ENCODE data around the gene SIGLEC15. TPM values are rescaled to one million over a fixed set of nuclear protein-coding genes. Genes with fewer than 3 reads are reported as not detected.

SIGLEC15 gene
- total RNA-seq, 1 experiment from 2014 or later, result not detected

DNA sequence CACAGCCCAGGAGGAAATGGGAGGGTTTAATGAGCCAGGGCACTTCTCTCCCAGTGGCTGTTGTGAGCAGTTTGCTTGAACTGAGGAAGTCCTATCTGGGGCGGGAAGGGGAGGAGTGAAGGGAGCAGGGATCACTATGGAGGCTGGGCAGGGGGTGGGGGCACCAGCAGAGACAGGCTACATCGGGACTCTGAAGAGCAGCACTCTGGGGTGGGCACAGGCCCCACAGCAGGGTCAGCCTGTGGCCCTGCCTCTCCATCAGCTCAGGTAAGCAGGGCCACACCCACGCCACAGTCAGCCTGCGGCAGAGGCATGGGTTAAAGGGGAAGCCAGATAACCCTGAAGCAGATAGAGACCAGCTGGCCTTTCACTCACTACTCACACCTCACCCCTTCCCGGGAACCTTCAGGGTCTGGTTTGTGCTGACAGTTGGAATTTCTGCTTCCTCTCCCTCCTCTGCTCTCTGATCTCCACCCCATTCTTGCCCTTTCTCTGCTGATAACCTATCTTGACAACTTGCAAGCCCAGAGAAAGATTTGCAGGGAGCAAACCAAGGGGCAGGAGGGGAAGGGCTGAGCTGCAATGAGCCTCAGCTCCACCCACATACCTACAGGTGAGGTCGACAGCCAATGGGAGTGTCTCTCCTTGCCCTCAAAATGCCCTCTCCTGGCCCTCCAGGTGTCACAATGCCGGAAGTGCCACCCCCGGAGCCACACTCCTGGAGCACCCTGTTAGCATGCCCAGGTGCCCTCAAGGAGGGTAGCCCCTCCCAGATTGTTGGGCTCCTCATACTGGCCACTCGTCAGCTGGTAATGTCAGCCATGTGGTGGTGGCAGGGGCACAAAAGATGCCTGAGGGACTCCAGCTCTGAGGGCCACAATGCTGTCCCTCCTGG is 3.7 kb downstream of the SIGLEC15 start:
- Histone ChIP-seq H2AFZ (ENCODE audit: low read depth, low read length, poor library complexity, severe bottlenecking) (no peak overlapping the region), H3K27ac (ENCODE audit: low read depth, low read length) (no peak overlapping the region), H4K20me1 (ENCODE audit: insufficient read depth) (no peaks in the 10 kb centered on the region), H3K4me2 (ENCODE audit: low read length) (peak overlapping the region; percentile 15), H3K9me2 (ENCODE audit: insufficient read depth) (no peaks in the 10 kb centered on the region), H3K36me3 (ENCODE audit: control insufficient read depth in 1 of 2, insufficient read depth in 2 of 2, low read length in 2 of 2) (no peaks in the 10 kb centered on the region), H3K79me2 (ENCODE audit: insufficient read depth, low read length) (no peaks in the 10 kb centered on the region), H3K27me3 (ENCODE audit: insufficient read depth, low read length) (no peaks in the 10 kb centered on the region), H3K9ac (ENCODE audit: low read length) (no peak overlapping the region), H3K9me3 (ENCODE audit: control insufficient read depth in 1 of 2, insufficient read depth in 1 of 2, low read depth in 1 of 2, low read length in 2 of 2) (no peaks in the 10 kb centered on the region), H3K4me1 (ENCODE audit: control insufficient read depth in 1 of 2, insufficient read depth in 2 of 2, low read length in 2 of 2) (peaks cover 0 to 21% of the 10 kb centered on the region in 2 experiments; a peak in 2 of 4 replicates), H3K4me3 (replicated peaks in 1 of 2; ENCODE audit: low read depth in 1 of 2, low read length in 2 of 2) (no peak overlapping the region)
- TF ChIP-seq JUND (IDR thresholded peaks at IDR 0.05), result no peak
- RAD21 ChIA-PET (ENCODE audit: low non-redundant PET in 1 of 2, low total read pairs in 2 of 2, uncharacterized antibody in 2 of 2, unreplicated experiment in 2 of 2), result no interaction called here
- ATAC-seq, result peak; percentile 63
- BruUV-seq (replicated peaks), result no TSS peak
- intact Hi-C loops (cut with micrococcal nuclease), result no loop called here
- POLR2A ChIA-PET, result interaction anchor here (0.6 kb wide), 1 partner anchor 64 kb away, joined by 3 read pairs; no protein-coding TSS in a partner anchor
- DNase-seq (ENCODE audit: low read depth, low spot score), result no peak
- CTCF ChIA-PET, result interaction anchor here (1.3 kb wide), 1 partner anchor 51 kb away, joined by 3 read pairs; no protein-coding TSS in a partner anchor

DNA sequence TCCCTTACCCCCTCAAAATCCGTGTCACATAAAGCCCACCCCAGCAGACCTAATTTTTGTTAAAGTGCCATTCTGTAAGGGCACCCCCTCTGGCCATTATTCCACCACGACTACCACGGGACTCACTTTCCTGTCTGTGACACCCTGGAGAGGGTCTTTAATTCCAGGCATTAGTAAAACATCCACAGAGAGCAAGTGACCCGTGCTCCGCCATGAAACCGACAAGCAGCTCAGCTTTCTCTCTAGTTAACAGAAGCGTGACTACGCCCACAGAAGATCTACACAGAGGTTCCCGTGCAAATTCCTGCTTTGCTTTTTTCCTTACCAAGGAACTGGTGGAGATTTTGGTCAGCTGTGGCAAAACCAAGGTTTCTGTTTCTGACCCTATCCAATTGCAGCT is 4.4 kb downstream of the SIGLEC15 start:
- ATAC-seq, result no peak
- H3K79me2 ChIP-seq (ENCODE audit: insufficient read depth, low read length), result no peaks in the 10 kb centered on the region
- H3K27me3 ChIP-seq (ENCODE audit: insufficient read depth, low read length), result no peaks in the 10 kb centered on the region
- no peaks in the 10 kb centered on the region for H3K9me3 ChIP-seq (ENCODE audit: control insufficient read depth in 1 of 2, insufficient read depth in 1 of 2, low read depth in 1 of 2, low read length in 2 of 2)
- ChIA-PET POLR2A (no interaction called here), CTCF (interaction anchor here (1.3 kb wide), 1 partner anchor 51 kb away, joined by 3 read pairs; no protein-coding TSS in a partner anchor), RAD21 (ENCODE audit: low non-redundant PET in 1 of 2, low total read pairs in 2 of 2, uncharacterized antibody in 2 of 2, unreplicated experiment in 2 of 2) (interaction anchor here in 1 of 2 experiments (0.6 kb wide), 1 partner anchor 27 kb away, joined by 4 read pairs; no protein-coding TSS in a partner anchor)
- no peak overlapping the region for H3K4me2 ChIP-seq (ENCODE audit: low read length)
- H4K20me1 ChIP-seq (ENCODE audit: insufficient read depth), result no peaks in the 10 kb centered on the region
- H3K9ac ChIP-seq (ENCODE audit: low read length), result no peak overlapping the region
- no peak for DNase-seq (ENCODE audit: low read depth, low spot score)
- no TSS peak for BruUV-seq (replicated peaks)
- TF ChIP-seq CBX3 (IDR thresholded peaks at IDR 0.05; ENCODE audit: low read depth) (no peak), SP1 (IDR thresholded peaks at IDR 0.05; ENCODE audit: low read depth) (no peak), ELF1 (IDR thresholded peaks at IDR 0.05; ENCODE audit: borderline replicate concordance, low read depth) (no peak), POLR2AphosphoS5 (IDR thresholded peaks at IDR 0.05; ENCODE audit: low read depth, low read length) (no peak), EZH2 (IDR thresholded peaks at IDR 0.05) (no peak), ZFX (IDR thresholded peaks at IDR 0.05) (no peak), YY1 (IDR thresholded peaks at IDR 0.05; ENCODE audit: extremely low read depth, insufficient replicate concordance, low read depth, low read length) (no peak), POLR2A (IDR thresholded peaks at IDR 0.05; ENCODE audit: borderline replicate concordance, extremely low read depth, insufficient read depth, insufficient read length) (no peak), ZNF274 (IDR thresholded peaks at IDR 0.05; ENCODE audit: low read depth, low read length) (no peak)
- TF ChIP-seq, protein P1, sequence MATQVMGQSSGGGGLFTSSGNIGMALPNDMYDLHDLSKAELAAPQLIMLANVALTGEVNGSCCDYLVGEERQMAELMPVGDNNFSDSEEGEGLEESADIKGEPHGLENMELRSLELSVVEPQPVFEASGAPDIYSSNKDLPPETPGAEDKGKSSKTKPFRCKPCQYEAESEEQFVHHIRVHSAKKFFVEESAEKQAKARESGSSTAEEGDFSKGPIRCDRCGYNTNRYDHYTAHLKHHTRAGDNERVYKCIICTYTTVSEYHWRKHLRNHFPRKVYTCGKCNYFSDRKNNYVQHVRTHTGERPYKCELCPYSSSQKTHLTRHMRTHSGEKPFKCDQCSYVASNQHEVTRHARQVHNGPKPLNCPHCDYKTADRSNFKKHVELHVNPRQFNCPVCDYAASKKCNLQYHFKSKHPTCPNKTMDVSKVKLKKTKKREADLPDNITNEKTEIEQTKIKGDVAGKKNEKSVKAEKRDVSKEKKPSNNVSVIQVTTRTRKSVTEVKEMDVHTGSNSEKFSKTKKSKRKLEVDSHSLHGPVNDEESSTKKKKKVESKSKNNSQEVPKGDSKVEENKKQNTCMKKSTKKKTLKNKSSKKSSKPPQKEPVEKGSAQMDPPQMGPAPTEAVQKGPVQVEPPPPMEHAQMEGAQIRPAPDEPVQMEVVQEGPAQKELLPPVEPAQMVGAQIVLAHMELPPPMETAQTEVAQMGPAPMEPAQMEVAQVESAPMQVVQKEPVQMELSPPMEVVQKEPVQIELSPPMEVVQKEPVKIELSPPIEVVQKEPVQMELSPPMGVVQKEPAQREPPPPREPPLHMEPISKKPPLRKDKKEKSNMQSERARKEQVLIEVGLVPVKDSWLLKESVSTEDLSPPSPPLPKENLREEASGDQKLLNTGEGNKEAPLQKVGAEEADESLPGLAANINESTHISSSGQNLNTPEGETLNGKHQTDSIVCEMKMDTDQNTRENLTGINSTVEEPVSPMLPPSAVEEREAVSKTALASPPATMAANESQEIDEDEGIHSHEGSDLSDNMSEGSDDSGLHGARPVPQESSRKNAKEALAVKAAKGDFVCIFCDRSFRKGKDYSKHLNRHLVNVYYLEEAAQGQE (IDR thresholded peaks at IDR 0.05; ENCODE audit: low read depth), result no peak
- TF ChIP-seq, protein P2, sequence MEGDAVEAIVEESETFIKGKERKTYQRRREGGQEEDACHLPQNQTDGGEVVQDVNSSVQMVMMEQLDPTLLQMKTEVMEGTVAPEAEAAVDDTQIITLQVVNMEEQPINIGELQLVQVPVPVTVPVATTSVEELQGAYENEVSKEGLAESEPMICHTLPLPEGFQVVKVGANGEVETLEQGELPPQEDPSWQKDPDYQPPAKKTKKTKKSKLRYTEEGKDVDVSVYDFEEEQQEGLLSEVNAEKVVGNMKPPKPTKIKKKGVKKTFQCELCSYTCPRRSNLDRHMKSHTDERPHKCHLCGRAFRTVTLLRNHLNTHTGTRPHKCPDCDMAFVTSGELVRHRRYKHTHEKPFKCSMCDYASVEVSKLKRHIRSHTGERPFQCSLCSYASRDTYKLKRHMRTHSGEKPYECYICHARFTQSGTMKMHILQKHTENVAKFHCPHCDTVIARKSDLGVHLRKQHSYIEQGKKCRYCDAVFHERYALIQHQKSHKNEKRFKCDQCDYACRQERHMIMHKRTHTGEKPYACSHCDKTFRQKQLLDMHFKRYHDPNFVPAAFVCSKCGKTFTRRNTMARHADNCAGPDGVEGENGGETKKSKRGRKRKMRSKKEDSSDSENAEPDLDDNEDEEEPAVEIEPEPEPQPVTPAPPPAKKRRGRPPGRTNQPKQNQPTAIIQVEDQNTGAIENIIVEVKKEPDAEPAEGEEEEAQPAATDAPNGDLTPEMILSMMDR (IDR thresholded peaks at IDR 0.05 in 2 of 3, conservative IDR thresholded peaks at IDR 0.05 in 1 of 3; ENCODE audit: borderline replicate concordance in 1 of 3, insufficient read depth in 1 of 3, low read depth in 2 of 3, low read length in 2 of 3), result no peak
- H3K4me3 ChIP-seq (replicated peaks in 1 of 2; ENCODE audit: low read depth in 1 of 2, low read length in 2 of 2), result no peak overlapping the region
- H3K4me1 ChIP-seq (ENCODE audit: control insufficient read depth in 1 of 2, insufficient read depth in 2 of 2, low read length in 2 of 2), result peaks cover 0 to 21% of the 10 kb centered on the region in 2 experiments; a peak in 2 of 4 replicates
- intact Hi-C loops (cut with micrococcal nuclease), result no loop called here
- H3K9me2 ChIP-seq (ENCODE audit: insufficient read depth), result no peaks in the 10 kb centered on the region
- H3K36me3 ChIP-seq (ENCODE audit: control insufficient read depth in 1 of 2, insufficient read depth in 2 of 2, low read length in 2 of 2), result no peaks in the 10 kb centered on the region
- no peak overlapping the region for H3K27ac ChIP-seq (ENCODE audit: low read depth, low read length)
- no peak overlapping the region for H2AFZ ChIP-seq (ENCODE audit: low read depth, low read length, poor library complexity, severe bottlenecking)
